ENCODE results near the gene PLEKHA3.
"Not testable (repeated sequence)": the region's sequence is repeated elsewhere in the genome, so short reads cannot be mapped to it uniquely, and the experiment has no call there.

Gene PLEKHA3

GRCh38 chr2:178471313-178471712, 8.9 kb upstream of the PLEKHA3 start:
- intact Hi-C loops (cut with micrococcal nuclease); H3K36me3 Mint-ChIP-seq (ENCODE audit: low read depth); H3K4me3 Mint-ChIP-seq; H3K27ac Mint-ChIP-seq; H3K4me1 Mint-ChIP-seq (ENCODE audit: low read depth); H3K9me3 Mint-ChIP-seq; H3K27me3 Mint-ChIP-seq: not testable (repeated sequence)

DNA sequence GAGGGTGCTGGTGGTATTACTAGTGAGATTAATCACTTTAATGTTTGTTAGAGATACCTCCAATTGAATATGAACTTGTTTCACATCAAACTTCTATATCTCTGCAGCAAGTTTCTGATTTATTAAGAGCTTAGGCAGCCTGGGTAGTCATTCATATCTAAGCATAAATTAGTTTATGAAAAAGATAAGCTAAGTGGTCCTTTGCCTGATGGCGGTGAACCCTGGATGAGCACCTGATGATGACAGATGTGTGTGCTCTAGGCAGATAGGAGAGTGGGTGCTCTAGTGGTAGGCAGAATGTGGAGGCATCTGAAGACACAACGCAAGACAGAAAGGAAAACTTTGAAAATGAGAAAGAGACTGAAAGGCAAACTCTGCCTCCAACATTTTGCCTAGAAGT, 6.9 kb upstream of the PLEKHA3 start:
- H3K9me3 Mint-ChIP-seq: no peaks in the 10 kb centered on the region
- peaks cover under 1% of the 10 kb centered on the region for H3K4me1 Mint-ChIP-seq (ENCODE audit: low read depth)
- H3K4me3 Mint-ChIP-seq: no peak overlapping the region
- H3K27me3 Mint-ChIP-seq: no peaks in the 10 kb centered on the region
- H3K36me3 Mint-ChIP-seq (ENCODE audit: low read depth): peaks cover 3% of the 10 kb centered on the region
- intact Hi-C loops (cut with micrococcal nuclease): no loop called here
- H3K27ac Mint-ChIP-seq: no peak overlapping the region

- Mint-ChIP-seq H3K36me3 (ENCODE audit: low read depth) (peaks cover 9% of the 10 kb centered on the region), H3K27ac (no peak overlapping the region), H3K4me3 (no peak overlapping the region), H3K27me3 (no peaks in the 10 kb centered on the region), H3K4me1 (ENCODE audit: low read depth) (peaks cover 6% of the 10 kb centered on the region), H3K9me3 (no peaks in the 10 kb centered on the region)
- intact Hi-C loops (cut with micrococcal nuclease): no loop called here
Observed at GRCh38 chr2:178473931-178474330, 6.3 kb upstream of the PLEKHA3 start.

GRCh38 chr2:178474560-178474959, 5.7 kb upstream of the PLEKHA3 start:
- intact Hi-C loops (cut with micrococcal nuclease): no loop called here
- Mint-ChIP-seq H3K27ac (no peak overlapping the region), H3K4me3 (no peak overlapping the region), H3K4me1 (ENCODE audit: low read depth) (peaks cover 6% of the 10 kb centered on the region), H3K27me3 (no peaks in the 10 kb centered on the region), H3K9me3 (no peaks in the 10 kb centered on the region), H3K36me3 (ENCODE audit: low read depth) (peaks cover 10% of the 10 kb centered on the region)

DNA sequence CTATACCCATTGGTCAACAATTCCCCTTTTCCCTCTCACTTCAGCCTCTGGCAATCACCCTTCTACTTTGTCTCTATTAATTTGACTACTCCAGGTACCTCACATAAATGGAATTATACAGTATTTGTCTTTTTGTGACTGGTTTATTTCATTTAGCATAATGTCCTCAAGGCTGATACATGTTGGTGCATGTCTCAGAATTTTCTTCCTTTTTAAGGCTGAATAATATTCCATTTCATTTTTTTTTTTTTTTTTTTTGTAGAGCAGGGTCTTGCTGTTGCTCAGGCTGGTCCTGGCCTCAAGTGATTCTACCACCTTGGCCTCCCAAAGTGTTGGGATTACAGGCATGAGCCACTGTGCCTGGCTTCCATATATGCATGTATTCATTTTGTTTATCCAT, 3.8 kb upstream of the PLEKHA3 start:
- Mint-ChIP-seq H3K4me1 (ENCODE audit: low read depth) (peaks cover 10% of the 10 kb centered on the region), H3K27me3 (no peaks in the 10 kb centered on the region), H3K9me3 (no peaks in the 10 kb centered on the region), H3K36me3 (ENCODE audit: low read depth) (peaks cover 20% of the 10 kb centered on the region), H3K27ac (no peak overlapping the region), H3K4me3 (no peak overlapping the region)
- intact Hi-C loops (cut with micrococcal nuclease): no loop called here

GRCh38 chr2:178477443-178478129, 2.7 kb upstream of the PLEKHA3 start:
- Mint-ChIP-seq H3K27me3 (no peaks in the 10 kb centered on the region), H3K9me3 (no peaks in the 10 kb centered on the region), H3K36me3 (ENCODE audit: low read depth) (peaks cover 20% of the 10 kb centered on the region), H3K4me1 (ENCODE audit: low read depth) (peaks cover 19% of the 10 kb centered on the region), H3K27ac (peak overlapping the region; percentile 98), H3K4me3 (peak overlapping the region; percentile 95)
- intact Hi-C loops (cut with micrococcal nuclease): loop anchor here (2.0 kb wide), 1 partner anchor 65 kb away; no protein-coding TSS in a partner anchor

- peaks cover 23% of the 10 kb centered on the region for H3K4me1 Mint-ChIP-seq (ENCODE audit: low read depth)
- H3K27ac Mint-ChIP-seq: peak overlapping the region; percentile 98
- H3K36me3 Mint-ChIP-seq (ENCODE audit: low read depth): peaks cover 20% of the 10 kb centered on the region
- no peaks in the 10 kb centered on the region for H3K9me3 Mint-ChIP-seq
- no peaks in the 10 kb centered on the region for H3K27me3 Mint-ChIP-seq
- intact Hi-C loops (cut with micrococcal nuclease): loop anchor here (2.0 kb wide), 1 partner anchor 65 kb away; no protein-coding TSS in a partner anchor
- peak overlapping the region; percentile 95 for H3K4me3 Mint-ChIP-seq
Observed at GRCh38 chr2:178478130-178478438, 2.2 kb upstream of the PLEKHA3 start.

DNA sequence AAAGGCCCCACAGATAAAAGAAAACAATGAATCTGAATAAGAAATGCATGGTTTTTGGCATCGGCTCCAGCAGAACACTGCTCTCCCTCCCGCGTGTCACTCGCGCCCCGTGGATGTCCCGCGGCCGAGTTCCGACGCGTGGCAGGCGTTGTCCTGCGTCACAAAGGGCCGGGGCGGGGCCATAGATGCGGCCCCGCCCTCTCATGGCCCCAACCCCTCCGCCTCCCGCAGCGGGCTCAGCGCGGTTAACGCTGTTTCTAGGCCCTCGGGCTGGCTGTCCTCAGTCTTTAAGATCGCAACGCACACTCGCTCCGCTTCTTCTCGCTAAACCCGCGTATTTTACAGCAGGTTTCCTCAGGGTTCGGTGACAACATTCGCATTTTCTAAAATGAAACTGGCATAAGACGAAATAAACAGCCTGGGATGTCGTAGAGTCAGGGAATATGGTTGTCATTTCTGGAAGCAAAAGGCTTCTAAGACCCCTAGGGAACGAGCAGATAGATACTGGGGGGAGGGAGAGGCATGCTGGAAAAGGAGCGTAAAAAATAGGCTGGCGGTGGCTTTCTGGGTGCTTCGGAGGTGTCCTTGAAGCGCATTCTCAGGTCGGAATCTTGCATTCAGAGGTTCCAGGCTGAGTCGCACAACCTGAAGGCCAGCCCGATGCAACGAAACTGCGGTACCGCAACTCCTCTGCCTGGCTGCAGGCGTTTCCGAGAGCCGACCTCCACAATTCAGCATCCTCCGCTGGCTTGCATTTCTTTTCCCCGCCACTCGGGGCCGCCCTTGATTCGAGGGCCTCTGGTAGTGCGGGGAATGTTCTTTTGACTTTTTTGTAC, 1.6 kb upstream of the PLEKHA3 start, which contains the start of gene FKBP7:
TSS of gene FKBP7 (minus strand) at position 162 of the 836 bp plus-strand sequence. CDS start at position 61, 101 bp downstream.
- intact Hi-C loops (cut with micrococcal nuclease): loop anchor here (2.0 kb wide), 1 partner anchor 66 kb away; no protein-coding TSS in a partner anchor
- Mint-ChIP-seq H3K4me1 (ENCODE audit: low read depth) (peaks cover 23% of the 10 kb centered on the region), H3K4me3 (peak within 1 kb of the TSS; percentile 95), H3K9me3 (no peaks in the 10 kb centered on the region), H3K27ac (peak within 1 kb of the TSS; percentile 98), H3K36me3 (ENCODE audit: low read depth) (peaks cover 20% of the 10 kb centered on the region), H3K27me3 (no peaks in the 10 kb centered on the region)

DNA sequence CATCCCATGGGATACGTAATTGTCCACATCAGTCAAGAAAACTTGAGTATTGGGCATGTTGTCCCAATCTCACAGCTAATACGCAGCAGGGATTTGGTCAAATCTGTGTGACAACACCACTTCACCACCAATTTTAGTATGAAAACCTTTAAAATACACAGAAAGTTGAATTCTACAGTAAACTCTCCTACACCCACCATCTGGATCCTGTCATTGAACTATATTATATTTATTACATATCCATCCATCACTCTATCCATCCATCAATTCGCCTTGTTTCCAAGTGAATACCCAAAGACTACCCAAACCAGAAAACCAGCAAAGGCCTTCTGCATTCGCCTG, 1.0 kb upstream of the PLEKHA3 start:
- Mint-ChIP-seq H3K27ac (peak overlapping the region; percentile 98), H3K9me3 (no peaks in the 10 kb centered on the region), H3K27me3 (no peaks in the 10 kb centered on the region), H3K4me3 (peak overlapping the region; percentile 95), H3K36me3 (ENCODE audit: low read depth) (peaks cover 20% of the 10 kb centered on the region), H3K4me1 (ENCODE audit: low read depth) (peaks cover 23% of the 10 kb centered on the region)
- intact Hi-C loops (cut with micrococcal nuclease): loop anchor here (2.0 kb wide), 1 partner anchor 66 kb away; no protein-coding TSS in a partner anchor

GRCh38 chr2:178479758-178480226, 465 bp upstream of the PLEKHA3 start:
- H3K27me3 Mint-ChIP-seq: no peaks in the 10 kb centered on the region
- peaks cover 20% of the 10 kb centered on the region for H3K36me3 Mint-ChIP-seq (ENCODE audit: low read depth)
- peaks cover 27% of the 10 kb centered on the region for H3K4me1 Mint-ChIP-seq (ENCODE audit: low read depth)
- peak overlapping the region; percentile 84 for H3K4me3 Mint-ChIP-seq
- H3K27ac Mint-ChIP-seq: peak overlapping the region; percentile 98
- H3K9me3 Mint-ChIP-seq: no peaks in the 10 kb centered on the region
- intact Hi-C loops (cut with micrococcal nuclease): loop anchor here (1.0 to 5.0 kb wide), 5 partner anchors 28 to 433 kb away; partner anchors contain the start of genes PJVK and PRKRA

DNA sequence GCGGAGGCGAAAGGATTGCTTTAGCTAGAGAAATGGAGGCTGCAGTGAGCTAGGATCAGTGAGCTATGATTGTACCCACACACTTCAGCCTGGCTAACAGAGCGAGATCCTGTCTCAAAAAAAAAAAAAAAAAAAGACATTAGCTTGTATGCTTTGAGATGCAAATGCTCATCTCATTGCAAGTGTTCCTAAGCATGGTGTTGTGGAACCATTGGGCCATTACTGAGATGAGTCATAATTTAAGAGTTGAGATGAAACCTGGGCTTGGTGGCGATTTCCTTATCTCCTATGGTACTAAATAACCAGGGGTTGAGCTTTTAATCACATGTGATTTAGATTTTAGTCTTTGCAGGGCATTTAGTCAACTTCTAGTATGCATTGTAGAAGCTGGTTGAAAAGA, 2.2 kb downstream of the PLEKHA3 start:
- intact Hi-C loops (cut with micrococcal nuclease): loop anchor here (5.0 kb wide), 1 partner anchor 430 kb away; no protein-coding TSS in a partner anchor
- H3K36me3 Mint-ChIP-seq (ENCODE audit: low read depth): peaks cover 43% of the 10 kb centered on the region
- no peak overlapping the region for H3K4me3 Mint-ChIP-seq
- H3K9me3 Mint-ChIP-seq: no peaks in the 10 kb centered on the region
- H3K4me1 Mint-ChIP-seq (ENCODE audit: low read depth): peaks cover 34% of the 10 kb centered on the region
- H3K27ac Mint-ChIP-seq: no peak overlapping the region
- no peaks in the 10 kb centered on the region for H3K27me3 Mint-ChIP-seq

DNA sequence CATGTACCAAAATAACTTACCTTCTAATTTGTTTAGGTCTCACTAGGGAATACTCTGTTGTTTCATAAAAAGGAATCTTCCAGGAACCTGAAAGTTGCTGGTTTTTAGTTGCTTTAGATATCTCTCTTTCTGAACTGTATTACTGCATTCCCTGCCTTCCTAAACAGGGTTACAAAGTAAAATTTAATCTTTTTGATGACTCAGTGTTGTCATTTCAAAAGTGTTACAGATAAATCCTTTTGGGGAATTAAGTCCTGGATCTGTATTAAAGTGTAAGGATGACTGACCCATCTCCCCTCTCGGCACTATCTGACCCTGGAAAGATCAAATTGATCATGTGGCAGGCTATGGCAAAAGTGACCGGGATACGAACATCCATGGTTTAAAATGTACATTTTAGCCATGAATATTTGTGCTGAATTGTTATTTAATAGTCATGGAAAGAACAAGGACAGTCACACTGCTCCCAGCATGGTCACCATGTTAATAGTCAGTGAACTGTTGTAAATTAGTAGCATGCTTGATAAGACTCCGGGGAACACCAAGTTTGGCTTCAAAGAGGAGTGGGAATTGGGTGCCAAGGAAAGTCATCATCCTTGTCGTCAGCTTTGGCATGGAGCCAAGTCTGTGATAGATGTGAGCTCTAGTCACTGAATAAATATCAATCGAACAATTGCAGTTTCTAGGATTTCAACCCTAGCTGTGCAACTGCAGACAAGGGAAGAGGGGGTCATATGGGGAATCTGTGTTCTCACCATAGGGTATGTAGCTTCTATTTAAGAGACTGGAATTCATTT, 4.2 kb downstream of the PLEKHA3 start:
- Mint-ChIP-seq H3K9me3 (no peaks in the 10 kb centered on the region), H3K36me3 (ENCODE audit: low read depth) (peaks cover 53% of the 10 kb centered on the region), H3K27ac (no peak overlapping the region), H3K27me3 (no peaks in the 10 kb centered on the region), H3K4me3 (no peak overlapping the region), H3K4me1 (ENCODE audit: low read depth) (peaks cover 40% of the 10 kb centered on the region)
- intact Hi-C loops (cut with micrococcal nuclease): loop anchor here (5.0 kb wide), 1 partner anchor 428 kb away; no protein-coding TSS in a partner anchor

- no peak overlapping the region for H3K27ac Mint-ChIP-seq
- intact Hi-C loops (cut with micrococcal nuclease): no loop called here
- H3K36me3 Mint-ChIP-seq (ENCODE audit: low read depth): peaks cover 59% of the 10 kb centered on the region
- H3K4me1 Mint-ChIP-seq (ENCODE audit: low read depth): peaks cover 40% of the 10 kb centered on the region
- no peak overlapping the region for H3K4me3 Mint-ChIP-seq
- no peaks in the 10 kb centered on the region for H3K27me3 Mint-ChIP-seq
- no peaks in the 10 kb centered on the region for H3K9me3 Mint-ChIP-seq
Observed at GRCh38 chr2:178485356-178485755, 5.1 kb downstream of the PLEKHA3 start.

Data from dendritic cell treated with granulocyte-macrophage colony-stimulating factor and Interleukin-4, amounts not matched to agents 40 ng/mL and 50 ng/mL, for 4 days (primary cell).